GM23338 (cell line): ENCODE measurements around the gene CHCT1.
"Not testable (repeated sequence)": the region's sequence is repeated elsewhere in the genome, so short reads cannot be mapped to it uniquely, and the experiment has no call there.

Source experiments
- CREB1 ChIP-seq: fragments of 250-450 bp; sonication (Bioruptor Pico); IDR thresholded peaks from 2 replicates; pipeline ENCODE4 v1.5.0; 2020; ENCODE audit warnings: low read depth, mild to moderate bottlenecking, moderate library complexity
- EZH2phosphoT487 ChIP-seq: fragments of 200-600 bp; sonication (generic); IDR thresholded peaks from one replicate; pipeline ENCODE4 v1.8.1; 2018; ENCODE audit warnings: antibody characterized with exemption; ENCODE audit not compliant: unreplicated experiment
- NANOG ChIP-seq: IDR thresholded peaks from 2 replicates; pipeline ENCODE4 v1.6.1; 2016; ENCODE audit warnings: antibody characterized with exemption, borderline replicate concordance
- POLR2AphosphoS5 ChIP-seq: IDR thresholded peaks from 2 replicates; pipeline ENCODE4 v1.6.1; 2016; ENCODE audit warnings: antibody characterized with exemption, low read depth
- TF ChIP-seq, protein P1 (sequence below): IDR thresholded peaks from 2 replicates; pipeline ENCODE4 v1.6.1; 2016; ENCODE audit warnings: antibody characterized with exemption
- TF ChIP-seq, protein P2 (sequence below), 2 experiments: fragments of 200-600 bp in 1 of 2; sonication (generic) in 1 of 2; conservative IDR thresholded peaks; 2 replicates each; pipeline versions ENCODE4 v1.5.1 to v1.6.1; 2016 to 2017; ENCODE audit warnings: antibody characterized with exemption in 2 of 2, low read depth in 2 of 2, mild to moderate bottlenecking in 2 of 2, moderate library complexity in 1 of 2
- TF ChIP-seq, protein P3 (sequence below): IDR thresholded peaks from one replicate; pipeline ENCODE4 v1.6.1; 2018; ENCODE audit warnings: antibody characterized with exemption; ENCODE audit not compliant: unreplicated experiment
- TF ChIP-seq, protein P4 (sequence below): fragments of 250-450 bp; sonication (Bioruptor Pico); IDR thresholded peaks from 2 replicates; pipeline ENCODE4 v1.5.0; 2020; ENCODE audit warnings: mild to moderate bottlenecking, moderate library complexity

DNA sequence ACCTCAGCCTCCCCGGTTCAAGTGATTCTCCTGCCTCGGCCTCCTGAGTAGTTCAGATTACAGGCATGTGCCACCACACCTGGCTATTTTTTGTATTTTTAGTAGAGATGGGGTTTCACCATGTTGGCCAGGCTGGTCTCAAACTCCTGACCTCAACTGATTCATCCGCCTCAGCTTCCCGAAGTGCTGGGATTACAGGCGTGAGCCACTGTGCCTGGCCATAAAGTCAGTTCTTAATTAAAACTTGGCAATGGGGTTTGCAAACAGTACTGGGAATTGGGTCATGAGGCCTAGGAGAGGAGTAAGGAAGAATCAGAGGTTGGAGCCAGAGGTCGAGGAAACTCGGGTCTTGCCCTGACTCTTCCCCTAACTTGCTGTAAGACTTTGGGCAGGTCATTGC is 8.3 kb downstream of the CHCT1 start:
- TF ChIP-seq, protein P1, sequence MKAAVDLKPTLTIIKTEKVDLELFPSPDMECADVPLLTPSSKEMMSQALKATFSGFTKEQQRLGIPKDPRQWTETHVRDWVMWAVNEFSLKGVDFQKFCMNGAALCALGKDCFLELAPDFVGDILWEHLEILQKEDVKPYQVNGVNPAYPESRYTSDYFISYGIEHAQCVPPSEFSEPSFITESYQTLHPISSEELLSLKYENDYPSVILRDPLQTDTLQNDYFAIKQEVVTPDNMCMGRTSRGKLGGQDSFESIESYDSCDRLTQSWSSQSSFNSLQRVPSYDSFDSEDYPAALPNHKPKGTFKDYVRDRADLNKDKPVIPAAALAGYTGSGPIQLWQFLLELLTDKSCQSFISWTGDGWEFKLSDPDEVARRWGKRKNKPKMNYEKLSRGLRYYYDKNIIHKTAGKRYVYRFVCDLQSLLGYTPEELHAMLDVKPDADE: not testable (repeated sequence)
- TF ChIP-seq, protein P2, sequence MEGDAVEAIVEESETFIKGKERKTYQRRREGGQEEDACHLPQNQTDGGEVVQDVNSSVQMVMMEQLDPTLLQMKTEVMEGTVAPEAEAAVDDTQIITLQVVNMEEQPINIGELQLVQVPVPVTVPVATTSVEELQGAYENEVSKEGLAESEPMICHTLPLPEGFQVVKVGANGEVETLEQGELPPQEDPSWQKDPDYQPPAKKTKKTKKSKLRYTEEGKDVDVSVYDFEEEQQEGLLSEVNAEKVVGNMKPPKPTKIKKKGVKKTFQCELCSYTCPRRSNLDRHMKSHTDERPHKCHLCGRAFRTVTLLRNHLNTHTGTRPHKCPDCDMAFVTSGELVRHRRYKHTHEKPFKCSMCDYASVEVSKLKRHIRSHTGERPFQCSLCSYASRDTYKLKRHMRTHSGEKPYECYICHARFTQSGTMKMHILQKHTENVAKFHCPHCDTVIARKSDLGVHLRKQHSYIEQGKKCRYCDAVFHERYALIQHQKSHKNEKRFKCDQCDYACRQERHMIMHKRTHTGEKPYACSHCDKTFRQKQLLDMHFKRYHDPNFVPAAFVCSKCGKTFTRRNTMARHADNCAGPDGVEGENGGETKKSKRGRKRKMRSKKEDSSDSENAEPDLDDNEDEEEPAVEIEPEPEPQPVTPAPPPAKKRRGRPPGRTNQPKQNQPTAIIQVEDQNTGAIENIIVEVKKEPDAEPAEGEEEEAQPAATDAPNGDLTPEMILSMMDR (conservative IDR thresholded peaks at IDR 0.05; ENCODE audit: low read depth in 2 of 2): not testable (repeated sequence)
- TF ChIP-seq, protein P3, sequence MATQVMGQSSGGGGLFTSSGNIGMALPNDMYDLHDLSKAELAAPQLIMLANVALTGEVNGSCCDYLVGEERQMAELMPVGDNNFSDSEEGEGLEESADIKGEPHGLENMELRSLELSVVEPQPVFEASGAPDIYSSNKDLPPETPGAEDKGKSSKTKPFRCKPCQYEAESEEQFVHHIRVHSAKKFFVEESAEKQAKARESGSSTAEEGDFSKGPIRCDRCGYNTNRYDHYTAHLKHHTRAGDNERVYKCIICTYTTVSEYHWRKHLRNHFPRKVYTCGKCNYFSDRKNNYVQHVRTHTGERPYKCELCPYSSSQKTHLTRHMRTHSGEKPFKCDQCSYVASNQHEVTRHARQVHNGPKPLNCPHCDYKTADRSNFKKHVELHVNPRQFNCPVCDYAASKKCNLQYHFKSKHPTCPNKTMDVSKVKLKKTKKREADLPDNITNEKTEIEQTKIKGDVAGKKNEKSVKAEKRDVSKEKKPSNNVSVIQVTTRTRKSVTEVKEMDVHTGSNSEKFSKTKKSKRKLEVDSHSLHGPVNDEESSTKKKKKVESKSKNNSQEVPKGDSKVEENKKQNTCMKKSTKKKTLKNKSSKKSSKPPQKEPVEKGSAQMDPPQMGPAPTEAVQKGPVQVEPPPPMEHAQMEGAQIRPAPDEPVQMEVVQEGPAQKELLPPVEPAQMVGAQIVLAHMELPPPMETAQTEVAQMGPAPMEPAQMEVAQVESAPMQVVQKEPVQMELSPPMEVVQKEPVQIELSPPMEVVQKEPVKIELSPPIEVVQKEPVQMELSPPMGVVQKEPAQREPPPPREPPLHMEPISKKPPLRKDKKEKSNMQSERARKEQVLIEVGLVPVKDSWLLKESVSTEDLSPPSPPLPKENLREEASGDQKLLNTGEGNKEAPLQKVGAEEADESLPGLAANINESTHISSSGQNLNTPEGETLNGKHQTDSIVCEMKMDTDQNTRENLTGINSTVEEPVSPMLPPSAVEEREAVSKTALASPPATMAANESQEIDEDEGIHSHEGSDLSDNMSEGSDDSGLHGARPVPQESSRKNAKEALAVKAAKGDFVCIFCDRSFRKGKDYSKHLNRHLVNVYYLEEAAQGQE: not testable (repeated sequence)
- TF ChIP-seq, protein P4, sequence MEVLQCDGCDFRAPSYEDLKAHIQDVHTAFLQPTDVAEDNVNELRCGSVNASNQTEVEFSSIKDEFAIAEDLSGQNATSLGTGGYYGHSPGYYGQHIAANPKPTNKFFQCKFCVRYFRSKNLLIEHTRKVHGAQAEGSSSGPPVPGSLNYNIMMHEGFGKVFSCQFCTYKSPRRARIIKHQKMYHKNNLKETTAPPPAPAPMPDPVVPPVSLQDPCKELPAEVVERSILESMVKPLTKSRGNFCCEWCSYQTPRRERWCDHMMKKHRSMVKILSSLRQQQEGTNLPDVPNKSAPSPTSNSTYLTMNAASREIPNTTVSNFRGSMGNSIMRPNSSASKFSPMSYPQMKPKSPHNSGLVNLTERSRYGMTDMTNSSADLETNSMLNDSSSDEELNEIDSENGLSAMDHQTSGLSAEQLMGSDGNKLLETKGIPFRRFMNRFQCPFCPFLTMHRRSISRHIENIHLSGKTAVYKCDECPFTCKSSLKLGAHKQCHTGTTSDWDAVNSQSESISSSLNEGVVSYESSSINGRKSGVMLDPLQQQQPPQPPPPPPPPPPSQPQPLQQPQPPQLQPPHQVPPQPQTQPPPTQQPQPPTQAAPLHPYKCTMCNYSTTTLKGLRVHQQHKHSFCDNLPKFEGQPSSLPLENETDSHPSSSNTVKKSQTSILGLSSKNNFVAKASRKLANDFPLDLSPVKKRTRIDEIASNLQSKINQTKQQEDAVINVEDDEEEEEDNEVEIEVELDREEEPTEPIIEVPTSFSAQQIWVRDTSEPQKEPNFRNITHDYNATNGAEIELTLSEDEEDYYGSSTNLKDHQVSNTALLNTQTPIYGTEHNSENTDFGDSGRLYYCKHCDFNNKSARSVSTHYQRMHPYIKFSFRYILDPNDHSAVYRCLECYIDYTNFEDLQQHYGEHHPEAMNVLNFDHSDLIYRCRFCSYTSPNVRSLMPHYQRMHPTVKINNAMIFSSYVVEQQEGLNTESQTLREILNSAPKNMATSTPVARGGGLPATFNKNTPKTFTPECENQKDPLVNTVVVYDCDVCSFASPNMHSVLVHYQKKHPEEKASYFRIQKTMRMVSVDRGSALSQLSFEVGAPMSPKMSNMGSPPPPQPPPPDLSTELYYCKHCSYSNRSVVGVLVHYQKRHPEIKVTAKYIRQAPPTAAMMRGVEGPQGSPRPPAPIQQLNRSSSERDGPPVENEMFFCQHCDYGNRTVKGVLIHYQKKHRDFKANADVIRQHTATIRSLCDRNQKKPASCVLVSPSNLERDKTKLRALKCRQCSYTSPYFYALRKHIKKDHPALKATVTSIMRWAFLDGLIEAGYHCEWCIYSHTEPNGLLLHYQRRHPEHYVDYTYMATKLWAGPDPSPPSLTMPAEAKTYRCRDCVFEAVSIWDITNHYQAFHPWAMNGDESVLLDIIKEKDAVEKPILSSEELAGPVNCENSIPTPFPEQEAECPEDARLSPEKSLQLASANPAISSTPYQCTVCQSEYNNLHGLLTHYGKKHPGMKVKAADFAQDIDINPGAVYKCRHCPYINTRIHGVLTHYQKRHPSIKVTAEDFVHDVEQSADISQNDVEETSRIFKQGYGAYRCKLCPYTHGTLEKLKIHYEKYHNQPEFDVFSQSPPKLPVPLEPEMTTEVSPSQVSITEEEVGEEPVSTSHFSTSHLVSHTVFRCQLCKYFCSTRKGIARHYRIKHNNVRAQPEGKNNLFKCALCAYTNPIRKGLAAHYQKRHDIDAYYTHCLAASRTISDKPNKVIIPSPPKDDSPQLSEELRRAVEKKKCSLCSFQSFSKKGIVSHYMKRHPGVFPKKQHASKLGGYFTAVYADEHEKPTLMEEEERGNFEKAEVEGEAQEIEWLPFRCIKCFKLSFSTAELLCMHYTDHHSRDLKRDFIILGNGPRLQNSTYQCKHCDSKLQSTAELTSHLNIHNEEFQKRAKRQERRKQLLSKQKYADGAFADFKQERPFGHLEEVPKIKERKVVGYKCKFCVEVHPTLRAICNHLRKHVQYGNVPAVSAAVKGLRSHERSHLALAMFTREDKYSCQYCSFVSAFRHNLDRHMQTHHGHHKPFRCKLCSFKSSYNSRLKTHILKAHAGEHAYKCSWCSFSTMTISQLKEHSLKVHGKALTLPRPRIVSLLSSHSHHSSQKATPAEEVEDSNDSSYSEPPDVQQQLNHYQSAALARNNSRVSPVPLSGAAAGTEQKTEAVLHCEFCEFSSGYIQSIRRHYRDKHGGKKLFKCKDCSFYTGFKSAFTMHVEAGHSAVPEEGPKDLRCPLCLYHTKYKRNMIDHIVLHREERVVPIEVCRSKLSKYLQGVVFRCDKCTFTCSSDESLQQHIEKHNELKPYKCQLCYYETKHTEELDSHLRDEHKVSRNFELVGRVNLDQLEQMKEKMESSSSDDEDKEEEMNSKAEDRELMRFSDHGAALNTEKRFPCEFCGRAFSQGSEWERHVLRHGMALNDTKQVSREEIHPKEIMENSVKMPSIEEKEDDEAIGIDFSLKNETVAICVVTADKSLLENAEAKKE: not testable (repeated sequence)
- TF ChIP-seq POLR2AphosphoS5; EZH2phosphoT487; CREB1 (CRISPR knock-in tag); NANOG: not testable (repeated sequence)
